Transverse colon (tissue), 4 donors: Measurements from ENCODE around the gene ARPP19. TPM values are rescaled to one million over a fixed set of nuclear protein-coding genes. Genes with fewer than 3 reads are reported as not detected.

Experiments used
- DNase-seq: peaks from one replicate; pipeline ENCODE4 v3.0.0-alpha.2; 2019
- H3K27ac ChIP-seq, 4 donors: fragments of 200-600 bp; sonication (generic); 2 replicates each; pipeline ENCODE4 v1.5.1; 2016 to 2018; ENCODE audit warnings: inconsistent platforms in 4 of 4
- H3K27me3 ChIP-seq: fragments of 200-600 bp; sonication (generic); 2 replicates; pipeline ENCODE4 v1.5.1; 2017; ENCODE audit warnings: inconsistent platforms
- H3K36me3 ChIP-seq, 4 donors: fragments of 200-600 bp; sonication (generic); 2 replicates each; pipeline ENCODE4 v1.5.1; 2017 to 2019; ENCODE audit warnings: inconsistent platforms in 4 of 4
- H3K4me1 ChIP-seq, 4 donors: fragments of 200-600 bp; sonication (generic); 2 replicates each; pipeline ENCODE4 v1.5.1; 2017 to 2020; ENCODE audit warnings: inconsistent platforms in 4 of 4
- H3K4me3 ChIP-seq, 4 donors: fragments of 200-600 bp; sonication (generic); 1 replicate in 1 of 4; 2 replicates in 3 of 4; pipeline versions ENCODE4 v1.5.1 to v1.6.1; 2017 to 2019; ENCODE audit warnings: inconsistent platforms in 4 of 4
- H3K9me3 ChIP-seq, 2 donors: fragments of 200-600 bp; sonication (generic); 2 replicates each; pipeline ENCODE4 v1.5.1; 2017 to 2019; ENCODE audit warnings: inconsistent platforms in 2 of 2
- CTCF ChIP-seq, 5 experiments: fragments of 200-600 bp in 3 of 5; fragments of 450-650 bp in 2 of 5; sonication (generic) in 3 of 5; IDR thresholded peaks; 1 replicate in 2 of 5; 2 replicates in 3 of 5; pipeline ENCODE4 v1.5.1; 2016 to 2017; ENCODE audit warnings: antibody characterized with exemption in 5 of 5, inconsistent platforms in 3 of 5, mild to moderate bottlenecking in 2 of 5, moderate library complexity in 1 of 5
- EP300 ChIP-seq: sonication (generic); formaldehyde crosslinking; IDR thresholded peaks from one replicate; pipeline ENCODE4 v1.6.1; 2017; ENCODE audit warnings: antibody characterized with exemption, low read depth
- POLR2A ChIP-seq: fragments of 450-650 bp; IDR thresholded peaks from one replicate; pipeline ENCODE4 v1.6.1; 2016; ENCODE audit warnings: antibody characterized with exemption, mild to moderate bottlenecking, moderate library complexity
- POLR2AphosphoS5 ChIP-seq, 3 donors: sonication (generic); formaldehyde crosslinking; IDR thresholded peaks; one replicate each; pipeline ENCODE4 v1.6.1; 2016; ENCODE audit warnings: antibody characterized with exemption in 3 of 3
- whole genome bisulfite sequencing, 2 donors: methylation state at CpG; one replicate each; pipeline ENCODE4 v1.1.5; 2018; ENCODE audit warnings: low coverage in 1 of 2; 5-methylcytosine and 5-hydroxymethylcytosine counted together
- in situ Hi-C, 4 donors: fragments of 200-750 bp; cut with MboI; loops; one replicate each; pipeline versions ENCODE4 v1.15.0 to v1.15.1; 2017; ENCODE audit warnings: low sequenced_read_pairs in 3 of 4, low pct_ligation_motif_present in 1 of 4, low pct_unique_long_range_greater_than_20kb in 1 of 4
- intact Hi-C: fragments of 100-400 bp; cut with DNase I; formaldehyde crosslinking; loops from one replicate; pipeline ENCODE4 v1.15.1; 2023; ENCODE audit warnings: low total_unique reads
- total RNA-seq, 4 donors: library from RNA; depleted of rRNA; stranded (reverse); fragments of >200 nt; gene quantifications; one replicate each; pipeline ENCODE4 v1.1.0, GENCODE V29; 2016

The ARPP19 gene
- total RNA-seq, 4 donors from 2014 or later: 33.8 to 92.4 (median 55.4) TPM

- Histone ChIP-seq H3K9me3 (no peaks in the 10 kb centered on the region), H3K36me3 (no peaks in the 10 kb centered on the region), H3K27ac (no peak overlapping the region), H3K27me3 (no peaks in the 10 kb centered on the region), H3K4me3 (no peak overlapping the region), H3K4me1 (peaks cover 0 to 9% (median 0%) of the 10 kb centered on the region in 4 donors)
- in situ Hi-C loops (no loop called here), intact Hi-C loops (no loop called here)
- TF ChIP-seq POLR2AphosphoS5 (IDR thresholded peaks at IDR 0.05) (no peak), EP300 (no peak), CTCF (IDR thresholded peaks at IDR 0.05) (no peak), POLR2A (no peak)
- no peak for DNase-seq
- WGBS, 2 donors: 71 to 88% methylated on average over 1 of the region's 1 CpG
Measured at GRCh38 chr15:52502608-52503007, 66.2 kb downstream of the ARPP19 start.

GRCh38 chr15:52499506-52499905, 69.3 kb downstream of the ARPP19 start:
- no peak overlapping the region for H3K4me3 ChIP-seq
- DNase-seq: no peak
- no peak for TF ChIP-seq POLR2A
- TF ChIP-seq CTCF (IDR thresholded peaks at IDR 0.05): no peak
- TF ChIP-seq EP300: no peak
- no peak for TF ChIP-seq POLR2AphosphoS5 (IDR thresholded peaks at IDR 0.05)
- in situ Hi-C loops (no loop called here), intact Hi-C loops (no loop called here)
- H3K36me3 ChIP-seq: no peaks in the 10 kb centered on the region
- WGBS, 2 donors: 80 to 88% methylated on average over 3 of the region's 3 CpGs
- no peak overlapping the region for H3K27ac ChIP-seq
- no peaks in the 10 kb centered on the region for H3K9me3 ChIP-seq
- H3K27me3 ChIP-seq: no peaks in the 10 kb centered on the region
- no peaks in the 10 kb centered on the region for H3K4me1 ChIP-seq

- TF ChIP-seq CTCF (IDR thresholded peaks at IDR 0.05) (no peak), EP300 (no peak), POLR2A (no peak), POLR2AphosphoS5 (IDR thresholded peaks at IDR 0.05) (no peak)
Measured at GRCh38 chr15:52498706-52499105, 70.1 kb downstream of the ARPP19 start.

More at GRCh38 chr15:52498706-52499105, 70.1 kb downstream of the ARPP19 start:
- H3K4me3 ChIP-seq: no peak overlapping the region
- H3K27me3 ChIP-seq: no peaks in the 10 kb centered on the region
- no peak for DNase-seq
- H3K27ac ChIP-seq: no peak overlapping the region
- H3K36me3 ChIP-seq: no peaks in the 10 kb centered on the region
- intact Hi-C loops (no loop called here), in situ Hi-C loops (no loop called here)
- no peaks in the 10 kb centered on the region for H3K9me3 ChIP-seq
- H3K4me1 ChIP-seq: no peaks in the 10 kb centered on the region

Other genes with a start within 250 kb of the ARPP19 start
- gene MYO5A, start 40.1 kb downstream of the ARPP19 start, total RNA-seq: 100 to 1,000 TPM in 1 of 4 donors, 10 to 100 TPM in 3; 10.9 to 151 (median 17.0) TPM
- gene ATOSA, start 110.4 kb upstream of the ARPP19 start, total RNA-seq: 100 to 1,000 TPM in 1 of 4 donors, 10 to 100 TPM in 3; 41.0 to 149 (median 84.5) TPM
- under 1 TPM in 1 of 4 donors, not detected in 3; 0.64 TPM for gene ONECUT1, start 221.3 kb upstream of the ARPP19 start, total RNA-seq